OCI-LY3 (cell line): ENCODE data around the gene HASPIN.

Source experiments
- H2AFZ ChIP-seq: fragments of 200-600, 300-600 bp; shearing (Covaris generic); 2 replicates; pipeline ENCODE4 v1.6.0; 2014; ENCODE audit warnings: antibody characterized with exemption, low read depth, low read length
- H3K27ac ChIP-seq: fragments of 200-600, 300-600 bp; sonication (generic); 2 replicates; pipeline ENCODE4 v1.5.1; 2014; ENCODE audit warnings: mild to moderate bottlenecking, low read length, moderate library complexity, mixed read lengths
- H3K27me3 ChIP-seq: fragments of 200-600, 300-600 bp; sonication (generic); 2 replicates; pipeline ENCODE4 v1.6.1; 2014; ENCODE audit warnings: low read depth, low read length, mixed read lengths
- H3K36me3 ChIP-seq: fragments of 200-600, 300-600 bp; sonication (generic); replicated peaks from 2 replicates; pipeline ENCODE3; 2014; ENCODE audit warnings: low read depth, low read length, mixed read lengths
- H3K4me1 ChIP-seq: fragments of 300-600, 200-600 bp; sonication (generic); 2 replicates; pipeline ENCODE4 v1.6.1; 2014; ENCODE audit warnings: low read length, mixed read lengths
- H3K4me2 ChIP-seq: fragments of 200-600, 300-600 bp; sonication (generic); 2 replicates; pipeline ENCODE4 v1.6.1; 2014; ENCODE audit warnings: low read length, mixed read lengths
- H3K4me3 ChIP-seq: fragments of 300-600, 200-600 bp; sonication (generic); 2 replicates; pipeline ENCODE4 v1.5.1; 2014; ENCODE audit warnings: antibody characterized with exemption, mild to moderate bottlenecking, low read length, moderate library complexity
- H3K79me2 ChIP-seq: fragments of 300-600, 200-600 bp; shearing (Covaris generic); 2 replicates; pipeline ENCODE4 v1.6.1; 2014; ENCODE audit warnings: mild to moderate bottlenecking, low read length, mixed read lengths
- H3K9ac ChIP-seq: fragments of 300-600, 200-600 bp; shearing (Covaris generic); 2 replicates; pipeline ENCODE4 v1.6.0; 2014; ENCODE audit warnings: mild to moderate bottlenecking, low read length, moderate library complexity
- H3K9me3 ChIP-seq: fragments of 200-600, 300-600 bp; shearing (Covaris generic); 2 replicates; pipeline ENCODE4 v1.6.1; 2014; ENCODE audit warnings: low read length, mixed read lengths; ENCODE audit not compliant: insufficient read depth
- H4K20me1 ChIP-seq: fragments of 200-600, 300-600 bp; sonication (generic); 2 replicates; pipeline ENCODE4 v1.6.1; 2016; ENCODE audit warnings: low read length, mixed read lengths; ENCODE audit not compliant: insufficient read depth
- EZH2phosphoT487 ChIP-seq: fragments of 200-600 bp; shearing (Covaris generic); IDR thresholded peaks from 2 replicates; pipeline ENCODE4 v1.6.1; 2018; ENCODE audit warnings: antibody characterized with exemption, mixed run types, low read depth
- TF ChIP-seq, protein P1 (sequence below): fragments of 200-600, 300-600 bp; sonication (generic); IDR thresholded peaks from 2 replicates; pipeline ENCODE4 v1.5.1; 2014; ENCODE audit warnings: antibody characterized with exemption, low read length, low read depth

Gene HASPIN

DNA sequence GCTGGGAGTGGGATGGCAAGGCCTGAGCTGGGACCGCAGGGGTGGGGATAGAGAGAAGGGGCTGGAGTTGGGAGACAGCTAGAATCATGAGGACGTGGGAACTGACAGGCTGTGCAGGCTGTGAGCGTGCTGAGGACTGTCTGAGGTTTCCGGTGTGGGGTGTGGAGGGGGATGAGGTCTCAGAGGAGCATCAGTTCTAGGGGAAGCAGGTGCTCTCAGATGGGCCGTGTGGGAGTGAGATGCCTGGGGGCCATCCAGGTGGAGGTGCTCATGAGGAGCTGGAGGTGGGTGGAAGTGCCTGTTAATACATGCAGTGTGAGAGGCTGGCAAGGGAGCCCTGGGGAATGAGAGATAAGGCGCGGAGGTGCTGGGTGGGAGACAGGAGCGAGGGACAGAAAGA lies 27.2 kb downstream of the HASPIN start:
- Histone ChIP-seq H3K4me1 (no peaks in the 10 kb centered on the region), H3K27me3 (no peaks in the 10 kb centered on the region), H4K20me1 (no peaks in the 10 kb centered on the region), H3K9ac (no peak overlapping the region), H3K79me2 (no peaks in the 10 kb centered on the region), H3K27ac (no peak overlapping the region), H3K36me3 (no peaks in the 10 kb centered on the region), H3K9me3 (no peaks in the 10 kb centered on the region), H3K4me3 (no peak overlapping the region), H3K4me2 (no peak overlapping the region), H2AFZ (no peak overlapping the region)
- no peak for TF ChIP-seq EZH2phosphoT487
- TF ChIP-seq, protein P1, sequence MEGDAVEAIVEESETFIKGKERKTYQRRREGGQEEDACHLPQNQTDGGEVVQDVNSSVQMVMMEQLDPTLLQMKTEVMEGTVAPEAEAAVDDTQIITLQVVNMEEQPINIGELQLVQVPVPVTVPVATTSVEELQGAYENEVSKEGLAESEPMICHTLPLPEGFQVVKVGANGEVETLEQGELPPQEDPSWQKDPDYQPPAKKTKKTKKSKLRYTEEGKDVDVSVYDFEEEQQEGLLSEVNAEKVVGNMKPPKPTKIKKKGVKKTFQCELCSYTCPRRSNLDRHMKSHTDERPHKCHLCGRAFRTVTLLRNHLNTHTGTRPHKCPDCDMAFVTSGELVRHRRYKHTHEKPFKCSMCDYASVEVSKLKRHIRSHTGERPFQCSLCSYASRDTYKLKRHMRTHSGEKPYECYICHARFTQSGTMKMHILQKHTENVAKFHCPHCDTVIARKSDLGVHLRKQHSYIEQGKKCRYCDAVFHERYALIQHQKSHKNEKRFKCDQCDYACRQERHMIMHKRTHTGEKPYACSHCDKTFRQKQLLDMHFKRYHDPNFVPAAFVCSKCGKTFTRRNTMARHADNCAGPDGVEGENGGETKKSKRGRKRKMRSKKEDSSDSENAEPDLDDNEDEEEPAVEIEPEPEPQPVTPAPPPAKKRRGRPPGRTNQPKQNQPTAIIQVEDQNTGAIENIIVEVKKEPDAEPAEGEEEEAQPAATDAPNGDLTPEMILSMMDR: no peak

DNA sequence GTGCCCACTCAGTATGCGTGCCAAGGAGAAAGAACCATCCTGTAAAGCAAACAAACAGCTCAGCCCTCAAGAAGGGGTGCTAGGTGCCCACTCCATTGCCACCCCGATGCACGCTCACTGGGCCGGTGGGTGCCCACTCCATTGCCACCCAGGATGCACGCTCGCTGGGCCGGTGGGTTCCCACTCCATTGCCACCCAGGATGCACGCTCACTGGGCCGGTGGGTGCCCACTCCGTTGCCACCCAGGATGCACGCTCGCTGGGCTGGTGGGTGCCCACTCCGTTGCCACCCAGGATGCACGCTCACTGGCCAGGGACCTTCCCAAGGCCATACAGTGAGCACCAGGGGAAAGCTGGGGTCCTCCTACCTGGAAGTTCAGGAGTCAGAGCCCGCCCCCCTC lies 28.1 kb downstream of the HASPIN start:
- Histone ChIP-seq H2AFZ (no peak overlapping the region), H3K9me3 (no peaks in the 10 kb centered on the region), H3K9ac (no peak overlapping the region), H3K27ac (no peak overlapping the region), H3K36me3 (no peaks in the 10 kb centered on the region), H4K20me1 (no peaks in the 10 kb centered on the region), H3K27me3 (no peaks in the 10 kb centered on the region), H3K4me2 (no peak overlapping the region), H3K79me2 (no peaks in the 10 kb centered on the region), H3K4me3 (no peak overlapping the region), H3K4me1 (no peaks in the 10 kb centered on the region)
- no peak for TF ChIP-seq EZH2phosphoT487
- TF ChIP-seq, protein P1: no peak

DNA sequence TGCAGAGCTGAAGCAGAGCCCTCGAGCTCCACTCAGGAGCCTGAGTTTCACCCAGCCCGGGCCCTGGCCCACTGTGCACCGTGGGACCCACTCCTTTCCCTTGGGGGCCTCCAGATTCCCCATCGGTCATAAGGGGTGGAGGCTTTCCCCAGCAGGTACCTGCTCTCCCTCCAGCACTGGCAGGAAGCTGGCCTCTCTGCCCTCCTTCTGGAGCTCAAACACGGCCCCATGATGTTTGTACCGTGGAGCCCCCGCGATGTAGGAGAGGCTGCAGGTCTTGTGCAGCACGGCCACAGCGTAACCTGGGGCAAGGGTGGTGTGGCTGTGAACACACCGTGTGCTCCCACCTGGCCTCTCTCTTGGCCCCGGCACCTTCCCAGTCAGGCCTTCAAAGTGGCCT lies 29.9 kb downstream of the HASPIN start:
- no peaks in the 10 kb centered on the region for H3K4me1 ChIP-seq
- H3K36me3 ChIP-seq: no peaks in the 10 kb centered on the region
- TF ChIP-seq, protein P1: no peak
- no peak for TF ChIP-seq EZH2phosphoT487
- H3K4me3 ChIP-seq: no peak overlapping the region
- H3K27ac ChIP-seq: no peak overlapping the region
- no peaks in the 10 kb centered on the region for H3K9me3 ChIP-seq
- no peak overlapping the region for H3K9ac ChIP-seq
- H3K4me2 ChIP-seq: no peak overlapping the region
- no peaks in the 10 kb centered on the region for H4K20me1 ChIP-seq
- no peaks in the 10 kb centered on the region for H3K27me3 ChIP-seq
- H2AFZ ChIP-seq: no peak overlapping the region
- no peaks in the 10 kb centered on the region for H3K79me2 ChIP-seq

DNA sequence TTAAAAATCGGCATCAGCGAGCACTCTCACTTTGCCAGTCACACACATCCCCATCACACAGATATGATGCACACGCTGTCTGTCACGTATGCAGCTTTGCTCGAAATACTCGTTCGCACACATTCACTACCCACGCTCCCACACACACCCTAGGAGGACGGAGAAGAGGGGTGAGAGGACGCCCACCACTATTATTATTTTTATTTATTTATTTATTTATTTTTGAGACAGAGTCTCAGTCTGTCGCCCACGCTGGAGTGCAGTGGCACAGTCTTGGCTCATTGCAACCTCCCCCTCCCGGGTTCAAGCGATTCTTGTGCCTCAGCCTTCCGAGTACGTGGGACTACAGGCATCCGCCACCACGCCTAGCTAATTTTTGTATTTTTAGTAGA lies 30.4 kb downstream of the HASPIN start:
- Histone ChIP-seq H3K9ac (no peak overlapping the region), H3K27ac (no peak overlapping the region), H3K27me3 (no peaks in the 10 kb centered on the region), H3K4me3 (no peak overlapping the region), H3K36me3 (no peaks in the 10 kb centered on the region), H3K4me2 (no peak overlapping the region), H2AFZ (no peak overlapping the region), H4K20me1 (no peaks in the 10 kb centered on the region), H3K4me1 (no peaks in the 10 kb centered on the region), H3K79me2 (no peaks in the 10 kb centered on the region), H3K9me3 (no peaks in the 10 kb centered on the region)
- TF ChIP-seq, protein P1: no peak
- TF ChIP-seq EZH2phosphoT487: no peak
